GM19397 (cell line): Measurements from ENCODE around the gene EVA1A.

ENCODE experiments used
- ATAC-seq: cut with Tn5 transposase; IDR thresholded peaks from one replicate; pipeline ENCODE4 v1.9.1; 2021; ENCODE audit warnings: mild to moderate bottlenecking, moderate library complexity; ENCODE audit not compliant: unreplicated experiment

Gene EVA1A

DNA sequence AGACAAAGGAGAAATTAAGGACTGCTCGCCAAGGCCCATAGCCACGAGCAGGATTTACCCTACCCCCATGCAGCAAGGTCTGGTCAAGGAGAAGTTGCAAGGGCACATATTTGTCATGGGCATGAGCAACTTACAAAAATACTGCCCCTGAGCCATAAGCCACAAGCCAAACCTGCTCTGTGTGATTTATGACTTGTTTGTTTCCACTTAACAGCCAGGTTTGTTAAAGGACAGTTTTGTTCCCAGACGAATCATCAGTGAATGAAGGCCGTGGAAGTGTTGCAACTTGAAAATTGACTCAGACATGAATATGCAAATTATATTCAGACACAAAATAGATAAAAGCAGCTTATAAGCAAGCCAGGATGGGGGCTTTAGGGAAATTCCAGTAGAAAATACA is 31.3 kb upstream of the EVA1A start:
- no peak for ATAC-seq

DNA sequence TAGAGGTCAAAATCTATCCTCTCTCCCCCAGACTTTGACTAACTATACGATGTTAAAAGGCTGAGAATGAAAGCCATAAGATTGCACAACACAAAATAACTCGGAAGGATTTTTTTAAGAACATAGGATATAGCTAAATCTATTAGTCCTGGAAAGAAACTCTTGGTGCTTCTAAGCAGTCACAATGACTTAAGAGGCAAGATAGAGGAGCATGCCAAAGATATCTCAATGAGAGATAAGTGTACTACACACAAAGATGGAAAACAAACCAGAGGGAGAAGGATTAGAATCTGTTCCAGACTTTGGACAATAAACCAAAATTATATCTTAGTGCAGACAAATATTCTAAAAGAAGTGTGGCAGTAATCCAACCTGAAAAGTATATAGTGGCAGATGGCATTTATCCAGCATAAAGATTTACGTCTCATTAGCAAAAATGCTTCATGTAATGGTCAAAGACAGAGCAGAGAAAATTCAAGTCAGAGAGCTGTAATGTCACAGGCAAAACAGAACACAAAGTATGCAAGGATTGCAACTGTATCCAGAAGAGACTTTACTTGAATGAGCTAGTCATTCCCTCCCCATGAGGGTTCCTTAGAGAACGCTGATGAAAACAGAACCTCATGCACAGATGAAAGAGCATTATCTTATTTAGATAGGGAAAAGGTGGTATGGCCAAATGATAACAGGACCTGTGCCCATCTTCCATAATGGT is 28.8 kb upstream of the EVA1A start:
- ATAC-seq = no peak

DNA sequence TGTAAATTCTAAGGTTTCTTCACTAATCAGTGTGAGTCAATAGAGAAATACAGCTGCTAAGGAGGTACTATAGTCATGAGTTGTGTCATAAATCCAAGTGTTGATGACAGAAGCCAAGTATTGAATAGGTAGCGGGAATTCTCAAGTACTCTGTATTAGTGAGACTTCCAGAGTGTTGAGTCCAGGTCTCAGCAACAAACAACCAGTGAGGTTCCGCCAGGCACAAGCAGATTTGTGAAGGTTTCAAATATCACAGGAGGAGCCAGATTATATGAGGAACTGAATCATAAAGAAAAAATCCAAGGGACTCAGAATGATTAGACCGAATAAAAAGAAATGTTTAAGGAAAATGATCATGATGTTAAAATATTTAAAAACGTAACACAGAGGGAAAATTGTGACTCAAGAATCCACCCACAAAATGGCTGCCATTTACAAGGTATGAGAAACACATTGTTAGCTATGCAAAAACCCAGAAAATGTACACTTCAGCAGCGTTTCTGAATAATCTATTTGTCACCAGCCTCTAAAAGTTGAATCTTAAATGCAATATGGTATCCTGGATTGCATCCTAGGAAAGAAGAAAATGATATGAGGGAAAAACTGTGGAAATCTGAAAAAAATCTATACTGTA is 27.3 kb upstream of the EVA1A start:
- ATAC-seq = no peak

DNA sequence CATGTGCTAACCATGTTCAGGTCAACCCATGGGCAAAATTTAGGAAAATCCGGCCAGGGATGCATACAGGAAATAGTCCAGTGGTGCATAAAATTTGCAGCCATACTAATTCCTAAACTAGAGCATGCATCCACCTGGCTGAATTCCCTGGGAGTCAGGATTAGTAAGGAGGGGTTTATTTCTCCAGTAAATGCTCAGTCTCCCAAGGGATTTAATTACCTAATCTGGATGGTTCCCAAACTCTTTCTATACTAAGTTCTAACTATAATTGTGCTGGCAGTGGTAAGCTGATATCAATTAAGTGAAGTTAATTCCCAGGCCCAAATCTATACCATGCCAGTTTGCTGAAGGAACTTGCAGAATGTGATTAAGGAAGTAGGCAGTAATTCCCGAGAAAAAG is 26.2 kb upstream of the EVA1A start:
- ATAC-seq = no peak

DNA sequence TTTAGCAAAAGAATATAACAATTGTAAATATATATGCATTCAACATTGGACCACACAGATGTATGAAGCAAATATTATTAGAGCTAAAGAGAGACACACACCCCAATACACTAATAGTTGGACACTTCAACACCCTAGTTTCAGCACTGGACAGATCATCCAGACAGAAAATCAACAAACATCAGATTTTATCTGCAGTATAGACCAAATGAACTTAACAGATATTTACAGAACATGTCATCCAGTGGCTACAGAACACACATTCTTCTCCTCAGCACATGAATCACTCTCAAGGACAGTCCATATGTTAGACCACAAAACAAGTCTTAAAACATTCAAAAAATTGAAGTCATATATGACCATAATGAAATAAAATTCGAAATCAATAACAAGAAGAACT is 22.1 kb upstream of the EVA1A start:
- ATAC-seq = no peak

DNA sequence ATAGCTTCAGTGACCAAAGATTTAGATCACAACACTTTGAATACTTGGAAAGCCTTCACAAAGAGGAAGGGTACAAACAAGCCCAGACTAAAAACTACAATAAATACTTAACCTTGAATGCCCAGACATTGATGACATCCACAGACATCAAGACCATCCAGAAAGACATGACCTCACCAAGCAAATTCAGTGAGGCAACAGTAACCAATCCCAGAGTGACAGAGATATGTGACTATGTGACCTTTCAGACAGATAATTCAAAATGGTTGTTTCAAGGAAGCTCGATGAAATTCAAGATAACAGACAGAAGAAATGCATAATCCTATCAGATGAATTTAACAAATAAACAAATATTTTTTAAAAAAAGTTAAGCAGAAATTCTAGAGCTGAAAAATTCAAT is 19.9 kb upstream of the EVA1A start:
- no peak for ATAC-seq

DNA sequence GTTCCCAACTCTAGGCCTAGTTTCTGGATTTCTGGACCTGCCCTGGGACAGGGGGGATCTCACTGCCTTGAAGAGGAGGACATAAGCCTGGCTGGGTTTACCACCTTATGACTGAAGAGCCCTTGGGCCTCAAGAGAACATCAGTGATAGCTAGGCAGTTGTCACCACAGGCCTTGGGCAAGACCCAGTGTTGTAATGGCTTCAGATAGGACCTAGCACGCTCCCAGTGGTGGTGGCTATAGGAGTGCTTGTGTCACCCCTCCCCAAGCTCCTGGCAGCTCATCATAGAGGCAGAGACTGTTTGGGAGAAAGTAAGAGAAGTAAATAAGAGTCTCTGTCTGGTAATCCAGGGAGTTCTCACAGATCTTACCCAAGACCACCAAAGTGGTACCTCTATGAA is 19.4 kb upstream of the EVA1A start:
- no peak for ATAC-seq

DNA sequence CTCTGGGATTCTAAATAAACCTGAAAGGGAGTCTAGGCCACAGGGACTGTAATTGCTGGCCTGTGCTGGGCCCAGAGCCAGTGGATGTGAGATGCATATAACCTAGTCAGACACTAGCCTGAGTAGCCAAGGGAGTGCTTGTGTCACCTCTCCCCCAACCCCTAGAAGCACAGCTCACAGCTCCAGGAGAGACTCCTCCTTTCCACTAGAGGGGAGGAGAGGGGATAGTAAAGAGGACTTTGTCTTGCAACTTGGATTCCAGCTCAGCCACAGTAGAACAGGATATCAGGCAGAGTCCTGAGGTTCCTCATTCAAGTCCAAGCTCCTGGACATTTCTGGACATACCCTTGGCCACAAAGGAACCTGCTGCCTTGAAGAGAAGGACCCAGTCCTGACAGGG is 18.4 kb upstream of the EVA1A start:
- ATAC-seq = no peak

DNA sequence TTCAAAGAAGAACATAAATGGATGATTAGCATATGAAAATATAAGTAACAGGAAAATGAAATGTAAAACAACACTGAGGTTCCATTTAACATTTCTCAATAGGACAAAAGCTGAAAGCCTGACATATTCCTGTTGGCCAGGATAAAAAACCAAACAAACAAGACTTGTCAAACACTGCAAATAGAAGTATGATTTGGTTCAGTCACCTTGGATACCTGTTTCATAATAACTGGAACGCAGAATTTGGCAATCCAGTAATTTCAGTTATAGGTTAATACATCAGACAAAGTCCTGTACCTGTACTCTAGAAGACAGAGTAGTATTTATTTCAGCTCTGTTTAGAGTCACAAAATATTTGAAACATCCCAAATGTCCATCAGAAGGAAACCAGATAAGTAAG is 16.5 kb upstream of the EVA1A start:
- no peak for ATAC-seq

DNA sequence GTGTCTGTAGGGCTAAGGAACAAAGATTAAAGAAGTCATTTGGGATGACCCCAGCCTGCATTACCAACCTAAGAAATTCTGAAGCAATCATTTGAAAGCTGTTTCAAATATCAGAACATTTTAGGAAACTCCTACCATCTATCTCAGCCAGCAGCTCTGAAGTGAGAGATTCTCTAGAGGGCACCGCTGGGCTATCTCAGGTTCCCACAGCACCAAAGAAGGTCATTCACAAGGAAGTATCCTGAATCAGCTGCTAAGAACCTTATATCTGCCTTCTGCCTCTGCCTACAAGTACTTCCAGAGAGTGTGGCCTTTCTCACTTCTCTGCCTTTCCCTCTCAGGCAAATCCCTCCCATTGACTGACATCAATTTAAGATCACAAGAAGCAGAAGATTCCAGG is 13.4 kb upstream of the EVA1A start:
- ATAC-seq = no peak

DNA sequence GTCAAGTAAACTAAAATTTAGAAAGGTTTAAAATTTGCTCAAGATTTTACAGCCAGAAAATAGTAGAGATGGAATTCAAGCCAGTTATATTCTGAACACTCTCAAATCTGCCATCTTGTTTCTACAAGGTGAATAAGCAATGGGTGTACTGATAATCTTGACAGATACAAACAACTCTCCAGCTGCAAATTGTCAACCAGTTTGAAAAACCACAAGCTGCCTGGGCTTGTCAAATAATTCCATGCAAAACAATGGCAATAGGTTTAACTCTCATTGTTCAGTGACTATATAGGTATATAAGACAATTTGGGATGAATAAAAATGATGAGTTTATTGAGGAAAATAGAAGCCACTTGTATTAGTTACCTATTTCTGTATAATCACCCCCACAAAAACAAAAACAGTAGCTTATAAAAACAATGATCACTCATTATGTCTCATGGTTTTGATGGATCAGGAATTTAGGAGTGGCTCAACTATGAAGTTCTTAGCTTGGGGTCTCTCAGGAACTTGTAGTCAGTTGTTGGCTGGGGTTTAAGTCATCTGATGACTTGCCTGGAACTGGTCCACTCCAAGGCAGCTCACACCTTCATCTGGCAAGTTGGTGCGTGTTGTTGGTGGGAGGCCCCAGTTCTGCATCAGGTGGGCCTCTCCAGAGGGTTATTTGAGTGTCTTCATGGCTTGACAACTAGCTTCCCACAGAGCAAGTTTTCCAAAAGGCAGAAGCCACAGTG is 12.6 kb upstream of the EVA1A start:
- ATAC-seq = no peak

DNA sequence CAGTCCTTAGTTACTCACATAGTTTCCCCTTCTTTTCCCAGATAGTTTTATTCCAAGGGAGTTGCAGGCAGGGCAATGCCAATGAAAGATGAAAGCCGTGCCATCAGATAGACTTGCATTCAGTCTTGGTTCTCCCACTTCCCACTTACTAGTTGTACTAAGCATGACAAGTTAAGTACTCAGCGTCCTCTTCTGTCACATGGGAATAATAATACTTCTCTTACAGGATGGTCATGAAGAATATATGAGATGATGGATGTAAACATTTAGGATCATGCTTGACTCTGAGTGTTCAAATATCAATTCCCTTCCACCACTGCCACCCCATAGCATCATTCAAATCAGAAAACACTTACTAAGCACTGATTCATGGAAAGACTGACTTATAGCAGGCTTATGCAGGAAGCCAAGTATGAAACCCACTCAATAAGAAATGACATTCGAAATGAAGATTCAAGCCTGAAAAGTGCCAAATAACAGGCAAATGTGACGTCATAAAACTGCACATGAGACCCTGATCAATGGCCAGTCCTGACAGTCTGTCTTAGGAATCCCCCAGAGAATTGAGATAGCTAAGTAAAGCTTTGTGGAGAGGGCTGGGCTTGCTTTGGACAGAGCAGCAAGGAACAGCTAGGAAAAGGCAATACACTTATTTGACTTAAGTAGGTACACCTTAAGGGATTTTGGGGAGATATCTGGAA is 11.1 kb upstream of the EVA1A start:
- no peak for ATAC-seq

DNA sequence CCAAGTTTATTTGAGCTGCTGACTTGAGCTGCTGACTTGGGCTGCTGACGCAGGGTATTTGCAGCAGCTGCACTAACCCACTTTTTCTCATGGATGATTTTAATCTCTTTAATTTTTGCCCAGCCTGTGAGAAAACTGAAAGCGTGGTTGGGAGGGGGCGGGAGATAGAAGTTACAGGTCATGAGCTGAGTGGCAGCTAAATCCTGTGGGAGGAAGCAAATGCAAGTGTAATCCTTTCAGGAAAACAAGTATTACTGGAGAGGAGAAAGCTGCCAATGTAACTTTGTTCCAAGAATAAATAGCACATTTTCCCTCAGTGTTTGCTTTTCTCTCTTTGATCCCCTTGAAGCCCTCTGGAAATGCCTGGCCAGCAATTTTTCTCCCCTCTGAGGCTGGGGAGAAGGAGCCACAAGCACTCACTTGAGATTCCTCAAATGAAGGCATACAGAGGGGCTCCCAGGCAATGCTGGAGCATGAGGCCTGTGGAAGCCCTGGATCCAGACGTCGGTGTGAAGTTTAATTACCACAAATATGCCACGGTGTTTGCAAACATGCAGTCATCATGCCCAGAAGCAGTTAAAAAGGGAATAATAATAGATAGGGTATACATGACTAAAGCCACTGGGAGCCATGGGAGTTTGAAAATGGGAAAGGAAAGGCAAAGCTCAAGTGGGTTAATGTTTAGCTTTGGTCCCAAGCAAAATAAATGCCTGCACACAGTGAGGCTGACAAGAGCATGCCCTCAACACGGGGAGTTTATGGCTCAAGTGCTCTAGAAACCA is 10.4 kb upstream of the EVA1A start:
- ATAC-seq = no peak

DNA sequence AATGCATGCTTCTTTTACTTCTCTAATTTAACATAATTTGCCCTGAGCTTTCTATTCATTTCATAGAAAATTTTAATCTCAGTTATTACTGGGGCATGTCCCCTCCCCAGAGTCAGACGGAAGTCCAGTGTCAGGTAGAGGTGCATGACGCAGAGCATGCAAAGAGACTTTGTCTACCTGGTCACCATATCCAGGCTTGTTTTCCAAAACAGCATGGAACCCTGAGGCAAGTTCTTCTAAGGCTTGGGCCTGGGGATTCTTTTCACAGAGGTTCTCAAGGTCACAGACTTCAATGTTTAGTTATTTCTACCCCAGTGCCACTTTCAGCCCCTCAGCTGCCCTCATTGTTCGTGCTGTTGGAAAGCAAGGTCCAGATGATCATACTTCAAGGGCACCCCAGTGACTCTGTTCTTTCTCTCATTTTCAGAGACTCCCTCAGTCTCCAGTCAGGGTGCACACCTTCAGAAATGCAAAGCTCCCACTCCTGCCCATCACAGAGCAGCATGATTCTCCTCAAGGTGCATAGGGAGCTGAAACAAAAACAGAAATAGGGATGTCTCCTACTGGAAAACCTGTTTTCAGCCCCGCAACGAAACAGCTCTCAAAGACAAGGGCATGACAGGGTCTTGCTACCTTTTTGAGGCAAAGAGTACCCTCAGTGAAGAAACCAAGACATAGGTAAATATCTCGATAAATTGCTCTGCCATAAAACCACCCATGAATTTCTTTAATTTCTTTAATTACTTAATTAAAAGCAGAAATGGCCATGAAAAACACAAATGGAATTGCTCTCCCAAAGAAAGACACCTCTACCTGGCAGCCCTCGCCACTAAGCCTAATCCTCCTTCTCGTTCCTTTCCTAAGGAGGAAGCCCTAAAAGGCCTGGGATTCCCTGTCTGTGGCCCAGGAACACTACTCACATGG is 9.5 kb upstream of the EVA1A start:
- ATAC-seq = no peak

DNA sequence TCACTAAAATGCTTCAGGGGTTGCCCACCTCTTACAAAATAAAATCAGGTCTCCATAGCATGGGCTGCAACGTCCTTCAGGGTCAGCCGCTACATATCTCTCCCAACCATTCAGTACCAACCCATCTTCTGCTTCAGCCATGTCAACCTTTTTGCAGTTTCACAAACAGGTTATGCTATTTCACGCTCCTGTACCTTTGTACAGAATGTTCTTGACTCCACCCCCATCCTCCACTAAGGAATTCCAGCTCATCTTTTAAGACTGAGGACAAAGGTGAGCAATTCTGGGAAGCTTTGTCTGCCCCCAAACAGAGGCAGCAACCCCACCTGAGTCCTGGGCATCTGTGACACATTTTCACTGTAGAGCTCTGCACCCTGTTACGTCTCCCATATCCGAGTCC is 8.8 kb upstream of the EVA1A start:
- ATAC-seq = no peak

DNA sequence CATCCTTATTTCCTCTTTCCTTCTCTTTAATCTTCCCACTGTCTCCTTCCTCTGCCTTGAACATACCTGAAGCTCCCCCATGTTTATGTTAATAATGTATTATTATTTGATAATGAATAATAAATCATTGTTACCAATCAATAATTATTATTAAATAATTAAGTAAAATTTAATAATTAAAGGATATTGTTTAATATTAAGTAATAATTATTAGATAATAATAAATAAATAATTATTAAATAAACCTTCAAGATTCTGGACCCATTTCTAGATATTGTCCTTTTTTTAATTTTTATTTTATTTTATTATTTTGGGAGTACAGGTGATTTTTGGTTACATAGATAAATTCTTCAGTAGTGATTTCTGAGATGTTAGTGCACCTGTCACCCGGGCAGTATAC is 7.4 kb upstream of the EVA1A start:
- no peak for ATAC-seq

DNA sequence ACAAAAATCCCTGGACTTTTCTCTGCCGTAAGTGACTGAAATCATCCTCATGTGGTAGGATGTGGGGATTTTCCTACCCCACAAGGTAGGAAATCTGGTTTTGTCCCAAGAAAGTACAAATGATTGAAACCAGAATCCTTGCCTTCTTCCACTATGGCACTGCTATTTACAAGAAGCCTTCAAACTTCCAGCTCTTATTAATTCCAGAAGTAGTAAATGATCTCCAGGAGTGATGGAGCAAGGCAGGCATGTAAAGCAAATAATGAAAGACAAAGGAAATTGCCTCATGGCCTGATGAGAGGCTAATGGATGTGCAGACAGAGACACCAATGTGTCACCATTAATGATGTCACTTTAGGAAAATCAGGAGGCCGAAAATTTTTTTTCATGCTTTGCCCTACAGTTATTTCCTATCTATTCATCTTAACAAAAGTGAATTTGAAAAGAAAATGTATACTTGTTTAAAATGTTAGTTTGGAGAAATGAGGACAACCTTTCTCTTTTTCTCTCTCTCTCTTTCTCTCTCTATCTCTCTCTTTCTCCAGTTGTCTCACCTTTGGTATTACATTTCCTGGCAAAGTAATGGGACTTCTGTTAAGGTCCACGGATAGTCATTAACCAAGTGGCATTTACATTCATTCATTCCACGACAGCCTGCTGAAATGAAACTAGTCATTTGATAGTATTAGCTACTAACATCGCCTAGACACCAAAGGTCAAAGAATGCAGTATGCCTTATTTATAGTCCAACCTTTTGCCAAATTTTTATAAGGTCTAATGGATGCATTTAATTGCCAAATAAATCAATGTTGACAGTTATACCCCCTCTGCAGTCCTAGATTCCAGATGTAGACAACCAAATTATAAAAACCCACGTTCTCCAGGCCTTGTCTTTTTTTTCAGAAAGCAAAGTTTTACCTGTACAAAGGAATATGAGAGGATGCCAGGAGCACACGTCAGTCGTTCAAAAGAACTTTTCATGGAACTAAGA is 5.0 kb upstream of the EVA1A start:
- ATAC-seq = no peak

DNA sequence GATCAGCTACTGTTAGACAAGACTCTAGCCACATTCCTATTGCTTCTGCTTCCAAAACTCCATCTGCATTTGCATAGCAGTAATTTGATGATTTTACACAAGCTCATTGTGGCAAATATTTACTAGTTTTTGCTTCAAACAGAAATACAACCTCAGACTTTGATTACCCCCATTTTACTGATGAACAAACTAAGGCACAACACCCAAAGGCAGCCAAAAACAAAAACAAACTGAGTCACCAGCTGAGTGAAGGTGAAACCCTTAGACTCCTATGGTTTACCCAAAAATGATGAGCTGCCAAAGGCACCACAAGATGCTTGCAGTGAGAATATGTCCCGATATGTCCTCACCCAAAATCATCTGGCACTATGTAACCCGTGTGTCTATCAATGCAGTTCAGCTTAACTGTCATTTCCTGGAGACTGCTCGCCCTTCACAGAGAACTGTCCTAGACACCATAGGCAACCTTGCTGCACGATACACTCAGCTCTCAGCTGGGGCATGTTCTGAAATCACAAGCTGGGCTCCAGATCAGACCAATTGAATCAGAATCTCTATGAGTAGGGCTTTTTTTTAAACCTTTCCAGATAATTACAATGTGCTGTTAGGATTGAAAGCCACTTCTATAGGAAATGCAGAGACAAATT is 4.1 kb upstream of the EVA1A start:
- no peak for ATAC-seq
